D721Med (cell line): ENCODE data around the gene APLN.

ENCODE experiments used
- DNase-seq: peaks from one replicate; pipeline ENCODE4 v3.0.0; 2011; ENCODE audit warnings: low spot score; ENCODE audit not compliant: insufficient read length
- FAIRE-seq: peaks from 2 replicates; lab custom pipeline; 2011; peaks lifted over from hg19 to GRCh38; lab: Jason Lieb, UNC
- CTCF ChIP-seq: IDR thresholded peaks from 2 replicates; pipeline ENCODE4 v1.5.1; 2012; ENCODE audit warnings: mild to moderate bottlenecking, control low read depth; ENCODE audit not compliant: insufficient read depth; ENCODE audit errors: missing control alignments

APLN gene

GRCh38 chrX:129696463-129697155, 41.9 kb upstream of the APLN start:
- no peak for FAIRE-seq
- DNase-seq: no peak
- no peak for TF ChIP-seq CTCF

GRCh38 chrX:129695937-129696336, 41.2 kb upstream of the APLN start:
- no peak for TF ChIP-seq CTCF
- no peak for DNase-seq
- FAIRE-seq: no peak

GRCh38 chrX:129695535-129695934, 40.8 kb upstream of the APLN start:
- no peak for DNase-seq
- FAIRE-seq: no peak
- TF ChIP-seq CTCF: no peak

- FAIRE-seq: no peak
- DNase-seq: no peak
- no peak for TF ChIP-seq CTCF
Observed at GRCh38 chrX:129694805-129695204, 40.0 kb upstream of the APLN start.

GRCh38 chrX:129693354-129693753, 38.6 kb upstream of the APLN start:
- no peak for TF ChIP-seq CTCF
- DNase-seq (no peak), FAIRE-seq (no peak)

GRCh38 chrX:129690435-129690834, 35.7 kb upstream of the APLN start:
- no peak for TF ChIP-seq CTCF
- FAIRE-seq: no peak
- no peak for DNase-seq

- FAIRE-seq: no peak
- DNase-seq: no peak
- no peak for TF ChIP-seq CTCF
Observed at GRCh38 chrX:129689796-129690195, 35.0 kb upstream of the APLN start.
